GM18870 (cell line): ENCODE measurements around the gene CS.
"Not testable (repeated sequence)": the region's sequence is repeated elsewhere in the genome, so short reads cannot be mapped to it uniquely, and the experiment has no call there.

ENCODE experiments used
- ATAC-seq: cut with Tn5 transposase; IDR thresholded peaks from one replicate; pipeline ENCODE4 v1.9.1; 2021; ENCODE audit warnings: moderate library complexity; ENCODE audit not compliant: unreplicated experiment

The CS gene

GRCh38 chr12:56321610-56322009 lies 21.5 kb upstream of the CS start:
- not testable (repeated sequence) for ATAC-seq

GRCh38 chr12:56321027-56321426 lies 20.9 kb upstream of the CS start:
- no peak for ATAC-seq

GRCh38 chr12:56317675-56318074 lies 17.5 kb upstream of the CS start:
- no peak for ATAC-seq

DNA sequence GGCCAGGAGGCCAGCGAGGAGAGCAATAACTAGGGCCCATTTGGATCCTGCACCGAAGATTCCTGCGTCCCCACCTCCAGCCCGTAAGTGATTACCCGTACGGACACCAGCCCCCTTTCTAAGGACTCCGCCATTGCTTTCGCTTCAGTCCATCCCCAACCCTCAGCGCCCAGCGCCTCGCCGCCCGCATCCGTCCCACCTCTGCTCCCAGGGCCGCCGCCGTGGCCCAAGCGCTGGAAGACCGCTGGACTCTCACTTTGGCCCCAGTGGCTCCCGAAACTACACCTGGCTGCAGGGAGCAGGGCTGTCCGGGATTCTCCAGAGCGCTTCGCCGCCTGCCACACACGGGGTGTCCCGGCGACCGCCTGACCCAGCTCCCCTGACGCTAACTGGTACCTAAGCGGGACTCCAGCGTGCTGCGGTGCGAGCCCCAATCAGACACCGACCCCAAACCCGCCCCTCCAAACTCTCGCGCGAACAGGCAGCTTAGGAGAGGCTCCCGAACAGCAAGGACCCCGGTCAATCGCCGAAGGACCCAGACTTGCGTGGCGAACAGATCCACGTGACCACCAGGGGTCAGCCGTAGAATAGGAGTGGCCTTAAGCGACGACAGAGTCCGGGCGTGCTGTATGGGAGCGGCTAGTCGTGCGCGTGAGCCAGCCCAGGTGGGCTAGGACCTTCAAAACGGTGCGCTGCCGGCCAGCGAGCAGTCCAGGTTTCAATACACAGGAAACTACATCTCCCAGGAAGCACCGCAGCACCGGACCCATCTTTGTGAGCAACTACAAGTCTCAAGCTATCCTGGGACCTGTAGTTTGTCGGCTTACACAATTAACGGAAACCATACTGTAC lies 15.7 kb upstream of the CS start, which contains the start of gene CNPY2:
TSS of gene CNPY2 (minus strand) at position 367 of the 852 bp plus-strand sequence. CDS start 771 bp downstream, outside the sequence.
- ATAC-seq = peak; percentile 89

DNA sequence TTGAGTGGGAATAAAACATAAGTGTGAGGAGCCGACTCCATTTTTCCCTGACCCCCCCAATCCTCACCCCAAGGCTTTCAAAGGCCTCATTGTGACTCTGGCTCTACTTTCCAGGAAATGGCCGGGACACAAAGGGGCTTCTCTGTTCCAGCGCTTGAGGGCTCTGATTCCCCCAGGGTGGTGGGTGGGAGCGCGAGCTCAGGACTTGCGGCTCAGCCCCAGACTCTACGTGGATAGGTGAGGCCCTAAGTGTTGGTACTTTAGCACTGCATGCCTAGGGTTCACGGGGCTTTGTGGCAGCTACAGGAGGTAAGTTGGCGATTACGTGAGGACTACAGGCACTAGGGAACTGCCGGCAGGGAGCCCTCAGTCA lies 15.1 kb upstream of the CS start:
- no peak for ATAC-seq

- ATAC-seq = no peak
Observed at GRCh38 chr12:56311003-56311402, 10.9 kb upstream of the CS start.

DNA sequence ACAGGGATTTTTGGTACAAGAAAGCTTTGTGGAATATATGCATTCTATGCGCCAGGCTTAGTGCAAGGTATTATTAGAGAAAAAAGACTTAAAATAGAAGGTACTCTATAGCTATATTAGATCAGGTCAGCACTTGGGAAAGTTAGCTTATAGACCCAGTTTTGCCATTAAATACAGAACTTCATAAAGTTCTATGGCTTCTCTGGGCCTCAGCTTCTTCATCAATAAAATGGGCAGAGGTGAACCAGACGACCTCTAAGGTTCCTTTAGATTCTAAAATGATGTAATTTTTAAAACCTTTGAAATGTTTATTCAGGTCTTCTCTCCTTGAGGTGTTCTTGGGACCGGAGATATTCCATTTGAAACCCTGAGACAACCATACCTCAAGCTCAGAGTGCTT lies 8.6 kb upstream of the CS start:
- ATAC-seq = no peak

- ATAC-seq = no peak
Observed at GRCh38 chr12:56307221-56307965, 7.3 kb upstream of the CS start.

DNA sequence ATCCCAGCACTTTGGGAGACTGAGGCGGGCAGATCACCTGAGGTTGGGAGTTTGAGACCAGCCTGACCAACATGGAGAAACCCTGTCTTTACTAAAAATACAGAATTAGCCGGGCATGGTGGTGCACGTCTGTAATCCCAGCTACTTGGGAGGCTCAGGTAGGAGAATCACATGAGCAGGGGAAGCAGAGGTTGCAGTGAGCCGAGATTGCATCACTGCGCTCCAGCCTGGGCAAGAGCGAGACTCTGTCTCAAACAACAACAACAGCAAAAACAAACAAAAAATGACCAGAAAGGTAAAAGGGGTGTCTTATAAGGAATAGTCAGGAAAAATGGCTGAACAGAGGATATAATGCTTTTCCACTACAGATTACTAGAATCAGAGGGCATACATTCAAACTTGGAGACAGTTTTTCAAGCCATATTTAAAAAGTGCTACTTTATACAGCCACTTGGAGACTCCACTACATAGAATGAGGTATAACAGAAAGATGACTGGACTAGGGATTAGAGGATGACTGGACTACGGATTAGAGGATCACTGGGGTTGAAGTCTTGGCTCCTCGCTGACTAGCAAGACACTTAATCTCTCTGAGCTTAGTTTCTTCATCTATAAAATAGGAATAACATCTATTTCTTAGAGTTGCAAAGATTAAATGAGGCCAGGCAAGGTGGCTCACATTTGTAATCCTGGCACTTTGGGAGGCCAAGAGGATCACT lies 4.9 kb upstream of the CS start:
- no peak for ATAC-seq

- ATAC-seq = no peak
Observed at GRCh38 chr12:56304276-56304675, 4.1 kb upstream of the CS start.

- ATAC-seq = peak; percentile 0
Observed at GRCh38 chr12:56300644-56301464, 724 bp upstream of the CS start.

DNA sequence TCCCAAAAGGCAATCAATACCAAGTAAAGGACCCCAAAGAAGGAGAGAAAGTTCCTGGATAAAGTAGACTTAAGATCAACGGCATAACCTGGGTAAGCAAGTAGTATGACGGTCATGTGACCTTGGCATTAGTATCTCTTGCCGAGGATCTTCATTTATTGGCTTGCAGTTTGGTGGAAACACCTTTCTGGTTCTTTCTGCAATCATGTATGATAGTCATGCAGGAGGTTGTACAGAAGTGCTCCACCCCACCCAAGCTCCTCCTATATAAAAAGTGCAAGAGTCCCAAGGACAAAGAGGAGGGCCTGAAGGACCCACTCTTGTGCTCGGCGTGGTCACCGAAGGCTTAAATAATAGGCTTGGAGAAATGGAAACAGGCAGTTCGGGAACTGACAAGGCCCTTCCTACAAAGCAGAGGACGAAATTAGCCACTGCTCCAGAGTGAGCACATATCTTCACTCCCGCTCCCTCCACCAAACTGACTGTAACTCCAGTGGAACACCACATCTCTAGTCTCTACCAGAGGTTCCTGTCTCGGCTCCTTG lies 750 bp downstream of the CS start:
- no peak for ATAC-seq

DNA sequence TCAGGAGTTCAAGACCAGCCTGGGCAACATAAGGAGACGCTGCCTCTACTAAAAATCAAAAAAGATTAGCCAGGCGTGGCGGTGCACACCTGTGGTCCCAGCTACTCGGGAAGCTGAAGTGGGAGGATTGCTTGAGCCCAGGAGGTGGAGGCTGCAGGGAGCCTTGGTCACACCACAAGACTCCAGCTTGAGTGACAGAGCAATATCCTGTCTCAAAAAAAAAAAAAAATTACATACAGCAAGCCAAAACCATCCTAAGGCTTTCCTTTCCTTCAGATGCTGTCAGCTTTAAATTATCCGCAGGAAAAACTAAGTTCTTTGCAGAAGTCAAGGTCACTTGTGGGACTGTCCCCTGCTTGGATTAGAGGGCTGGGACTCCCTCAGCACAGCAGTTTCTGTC lies 1.3 kb downstream of the CS start:
- ATAC-seq = no peak

DNA sequence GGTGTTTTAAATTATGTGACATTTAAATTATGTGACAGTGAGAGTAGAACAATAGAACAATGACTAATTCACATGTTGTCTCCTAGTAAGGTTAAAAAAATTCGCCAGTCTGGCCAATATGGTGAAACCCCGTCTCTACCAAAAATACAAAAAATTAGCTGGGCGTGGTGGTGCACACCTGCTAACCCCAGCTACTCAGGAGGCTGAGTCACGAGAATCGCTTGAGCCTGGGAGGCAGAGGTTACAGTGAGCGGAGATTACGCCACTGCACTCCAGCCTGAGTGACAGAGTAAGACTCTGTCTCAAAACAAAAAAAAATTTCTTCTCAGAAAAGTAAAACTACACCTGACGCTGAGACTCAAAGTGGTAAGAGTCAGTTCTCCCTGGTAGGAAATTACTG lies 2.7 kb downstream of the CS start:
- ATAC-seq = no peak

- ATAC-seq = no peak
Observed at GRCh38 chr12:56296295-56296694, 3.8 kb downstream of the CS start.

DNA sequence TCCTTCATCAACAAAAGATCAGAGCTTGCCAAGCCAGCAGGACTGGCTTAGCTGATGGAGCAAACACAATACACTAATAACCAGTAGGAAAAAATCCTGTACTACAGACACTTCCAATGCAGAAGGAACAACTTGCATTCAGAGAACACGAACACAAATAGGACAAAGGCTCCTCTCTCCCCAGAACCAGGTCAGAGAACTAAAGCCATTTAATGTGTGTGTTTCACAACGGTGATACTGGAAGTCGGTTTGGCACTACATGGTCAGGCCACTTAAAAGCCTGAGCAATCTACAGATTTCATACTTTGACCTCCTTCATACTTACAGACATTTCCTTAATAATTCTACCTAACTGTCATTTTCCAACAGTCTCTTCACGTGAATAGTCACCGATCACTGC lies 6.3 kb downstream of the CS start:
- ATAC-seq = no peak

DNA sequence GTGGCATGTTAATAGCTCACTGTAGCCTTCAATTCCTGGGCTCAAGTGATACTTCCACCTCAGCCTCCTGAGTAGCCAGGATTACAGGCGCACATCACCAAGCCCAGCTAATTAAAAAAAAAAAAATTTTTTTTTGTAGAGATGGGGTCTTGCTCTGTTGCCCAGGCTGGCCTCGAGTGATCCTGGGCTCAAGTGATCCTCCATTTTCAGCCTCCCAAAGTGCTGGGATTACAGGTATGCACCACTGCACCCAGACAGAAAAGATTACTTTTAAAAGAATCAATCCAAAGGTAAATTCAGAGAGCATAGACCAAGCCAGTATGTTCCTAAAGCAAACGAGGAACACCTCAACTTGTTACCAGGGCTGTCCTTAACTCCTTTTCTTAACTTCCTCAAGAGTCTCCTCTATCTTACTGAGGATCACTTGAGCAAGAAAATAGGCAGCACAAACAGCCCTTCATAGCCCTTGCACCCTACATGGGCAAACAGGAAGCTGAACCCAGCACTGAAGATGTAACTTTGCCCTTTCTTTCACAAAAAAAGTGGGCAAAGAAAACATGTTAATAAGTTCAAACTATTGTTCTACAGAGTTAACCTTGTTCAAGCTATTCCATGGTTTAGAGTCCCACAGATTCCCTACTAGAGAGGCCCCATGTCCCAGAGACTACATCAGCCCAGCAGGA lies 11.3 kb downstream of the CS start:
- no peak for ATAC-seq

DNA sequence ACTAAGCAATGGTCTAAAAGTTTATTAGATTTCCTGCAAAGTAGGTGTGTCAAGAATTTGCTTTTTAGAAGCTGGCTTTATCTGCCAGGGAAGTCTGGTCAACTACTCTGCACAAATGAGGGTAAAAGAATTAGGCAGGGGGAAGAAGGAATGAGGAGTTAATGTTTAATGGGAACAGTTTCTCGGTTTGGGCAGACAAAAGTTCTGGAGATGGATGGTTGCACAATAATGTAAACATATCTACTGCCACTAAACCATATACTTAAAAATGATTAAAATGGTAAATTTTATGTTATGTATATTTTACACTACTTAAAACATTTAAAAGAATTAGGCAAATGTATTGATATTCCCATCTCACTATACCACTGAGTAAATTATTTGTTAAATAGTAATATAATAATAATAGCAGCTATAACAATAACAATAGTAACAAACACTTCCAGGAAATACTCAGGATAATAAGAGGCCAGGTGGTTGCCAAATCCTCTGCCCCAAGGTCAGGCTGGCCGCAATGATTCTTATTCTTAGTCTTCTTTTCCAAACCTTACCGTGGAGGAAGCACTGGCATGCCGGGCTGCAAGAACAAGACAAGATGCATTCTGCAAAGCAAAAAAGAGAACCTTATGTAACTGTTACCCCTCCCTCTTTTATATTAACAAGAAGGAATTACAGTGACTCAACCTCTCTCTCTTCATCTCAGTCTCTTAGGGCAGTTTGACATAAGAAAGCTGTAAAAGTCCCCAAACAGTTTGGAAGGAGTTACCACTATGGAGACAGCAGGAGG lies 13.9 kb downstream of the CS start:
- ATAC-seq = no peak

DNA sequence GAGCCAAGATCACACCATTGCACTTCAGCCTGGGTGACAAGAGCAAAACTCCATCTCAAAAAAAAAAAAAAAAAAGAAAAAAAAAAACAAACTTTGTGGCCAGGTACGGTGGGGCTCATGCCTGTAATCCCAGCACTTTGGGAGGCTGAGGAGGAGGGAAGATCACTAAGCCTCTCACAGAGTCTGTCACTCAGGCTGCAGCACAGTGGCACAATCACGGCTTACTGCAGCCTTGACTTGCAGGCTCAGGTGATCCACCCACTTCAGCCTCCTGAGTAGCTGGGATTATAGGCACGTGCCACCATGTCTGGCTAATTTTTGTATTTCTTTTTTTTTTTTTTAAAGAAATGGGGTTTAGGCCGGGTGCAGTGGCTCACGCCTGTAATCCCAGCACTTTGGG lies 15.9 kb downstream of the CS start:
- ATAC-seq = not testable (repeated sequence)
